ENCODE results near the gene CFAP299.

DNA sequence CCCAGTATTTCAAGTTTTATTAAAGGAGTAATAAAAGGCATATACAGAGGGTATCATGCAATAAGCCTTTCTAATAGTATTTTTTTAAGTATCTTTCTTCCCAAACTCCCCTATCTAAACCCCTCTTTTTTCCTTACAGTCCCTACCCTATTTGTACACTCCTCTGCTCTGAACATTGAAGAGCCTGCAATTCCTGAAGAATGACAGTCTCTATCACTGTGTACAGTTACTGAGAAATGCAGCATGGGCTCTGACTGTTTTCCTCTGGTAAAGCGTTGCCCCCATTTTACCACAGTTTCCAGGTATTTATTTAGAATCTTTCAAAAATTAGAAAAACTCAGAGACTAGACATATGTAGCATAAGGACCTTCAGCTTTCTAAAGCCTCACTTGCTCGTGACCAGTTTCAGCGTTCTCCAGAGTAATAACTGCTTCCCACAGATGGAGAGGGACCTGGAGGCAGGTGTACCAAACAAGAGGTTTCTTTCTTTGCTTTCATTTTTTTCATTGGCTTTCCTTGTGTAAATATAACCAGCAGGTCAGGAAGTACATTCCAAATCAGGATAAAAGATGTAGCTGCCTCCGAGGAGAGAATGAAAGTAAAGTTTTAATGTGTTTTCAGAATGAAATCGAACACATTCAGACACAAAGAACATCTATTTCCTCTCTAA, 230.8 kb downstream of the CFAP299 start:
- TF ChIP-seq, protein P1, sequence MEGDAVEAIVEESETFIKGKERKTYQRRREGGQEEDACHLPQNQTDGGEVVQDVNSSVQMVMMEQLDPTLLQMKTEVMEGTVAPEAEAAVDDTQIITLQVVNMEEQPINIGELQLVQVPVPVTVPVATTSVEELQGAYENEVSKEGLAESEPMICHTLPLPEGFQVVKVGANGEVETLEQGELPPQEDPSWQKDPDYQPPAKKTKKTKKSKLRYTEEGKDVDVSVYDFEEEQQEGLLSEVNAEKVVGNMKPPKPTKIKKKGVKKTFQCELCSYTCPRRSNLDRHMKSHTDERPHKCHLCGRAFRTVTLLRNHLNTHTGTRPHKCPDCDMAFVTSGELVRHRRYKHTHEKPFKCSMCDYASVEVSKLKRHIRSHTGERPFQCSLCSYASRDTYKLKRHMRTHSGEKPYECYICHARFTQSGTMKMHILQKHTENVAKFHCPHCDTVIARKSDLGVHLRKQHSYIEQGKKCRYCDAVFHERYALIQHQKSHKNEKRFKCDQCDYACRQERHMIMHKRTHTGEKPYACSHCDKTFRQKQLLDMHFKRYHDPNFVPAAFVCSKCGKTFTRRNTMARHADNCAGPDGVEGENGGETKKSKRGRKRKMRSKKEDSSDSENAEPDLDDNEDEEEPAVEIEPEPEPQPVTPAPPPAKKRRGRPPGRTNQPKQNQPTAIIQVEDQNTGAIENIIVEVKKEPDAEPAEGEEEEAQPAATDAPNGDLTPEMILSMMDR (IDR thresholded peaks at IDR 0.05; ENCODE audit: low read depth, low read length, poor library complexity, severe bottlenecking): no peak
- no peak for TF ChIP-seq EZH2phosphoT487 (IDR thresholded peaks at IDR 0.05; ENCODE audit: borderline replicate concordance, low read length)

Data from DOHH2 (cell line).